Thyroid gland (tissue), 4 donors: Measurements from ENCODE around the gene BTBD9. TPM values are rescaled to one million over a fixed set of nuclear protein-coding genes. Genes with fewer than 3 reads are reported as not detected.

Source experiments
- DNase-seq, 2 donors: peaks; one replicate each; pipeline ENCODE4 v3.0.0-alpha.2; 2019
- H3K27ac ChIP-seq, 3 donors: fragments of 200-600 bp; sonication (generic); 1 replicate in 2 of 3; 2 replicates in 1 of 3; pipeline ENCODE4 v1.5.1; 2016 to 2019; ENCODE audit warnings: mild to moderate bottlenecking in 1 of 3, moderate library complexity in 1 of 3
- H3K27me3 ChIP-seq: fragments of 200-600 bp; sonication (generic); one replicate; pipeline ENCODE4 v1.5.1; 2019
- H3K36me3 ChIP-seq, 2 donors: fragments of 200-600 bp; sonication (generic); one replicate each; pipeline ENCODE4 v1.5.1; 2016 to 2019
- H3K4me1 ChIP-seq, 2 donors: fragments of 200-600 bp; sonication (generic); one replicate each; pipeline ENCODE4 v1.5.1; 2017 to 2019
- H3K4me3 ChIP-seq, 3 donors: fragments of 200-600 bp; sonication (generic); replicated peaks in 1 of 3; 1 replicate in 2 of 3; 2 replicates in 1 of 3; pipeline ENCODE4 v1.5.1; 2016; ENCODE audit warnings: mild to moderate bottlenecking in 1 of 3
- H3K9me3 ChIP-seq: fragments of 200-600 bp; sonication (generic); one replicate; pipeline ENCODE4 v1.5.1; 2017
- CTCF ChIP-seq, 6 experiments: fragments of 200-600 bp in 3 of 6; fragments of 450-650 bp in 3 of 6; sonication (generic) in 3 of 6; IDR thresholded peaks; one replicate each; pipeline ENCODE4 v1.5.1; 2016 to 2019; ENCODE audit warnings: antibody characterized with exemption in 6 of 6, mild to moderate bottlenecking in 2 of 6, inconsistent platforms in 1 of 6, moderate library complexity in 1 of 6
- POLR2A ChIP-seq, 2 donors: fragments of 450-650 bp; IDR thresholded peaks; one replicate each; pipeline ENCODE4 v1.6.1; 2017; ENCODE audit warnings: antibody characterized with exemption in 2 of 2, mild to moderate bottlenecking in 2 of 2, moderate library complexity in 1 of 2
- WGBS, 2 donors: methylation state at CpG; one replicate each; pipeline ENCODE4 v1.1.5; 2017; 5-methylcytosine and 5-hydroxymethylcytosine counted together
- intact Hi-C: fragments of 100-400 bp; cut with DNase I; formaldehyde crosslinking; loops from one replicate; pipeline ENCODE4 v1.15.1; 2023
- total RNA-seq, 4 donors: library from RNA; depleted of rRNA; stranded (reverse); fragments of >200 nt; gene quantifications; one replicate each; pipeline ENCODE4 v1.2.3, GENCODE V29; 2016

BTBD9 gene
- total RNA-seq, 4 donors from 2014 or later: 17.3 to 32.0 (median 27.4) TPM

GRCh38 chr6:38168699-38169098 lies 471.0 kb downstream of the BTBD9 start:
- no peak overlapping the region for H3K27ac ChIP-seq
- no peaks in the 10 kb centered on the region for H3K9me3 ChIP-seq
- WGBS, 2 donors: 83 to 84% methylated on average over 7 to 8 of the region's 8 CpGs
- TF ChIP-seq CTCF (IDR thresholded peaks at IDR 0.05) (no peak), POLR2A (IDR thresholded peaks at IDR 0.05) (no peak)
- no peak for DNase-seq
- H3K36me3 ChIP-seq: no peaks in the 10 kb centered on the region
- H3K4me3 ChIP-seq: no peak overlapping the region
- intact Hi-C loops: no loop called here
- no peaks in the 10 kb centered on the region for H3K27me3 ChIP-seq
- peaks cover 7 to 12% of the 10 kb centered on the region in 2 donors for H3K4me1 ChIP-seq

- Histone ChIP-seq H3K4me1 (peaks cover 7 to 12% of the 10 kb centered on the region in 2 donors), H3K9me3 (no peaks in the 10 kb centered on the region), H3K36me3 (no peaks in the 10 kb centered on the region), H3K4me3 (no peak overlapping the region), H3K27me3 (no peaks in the 10 kb centered on the region), H3K27ac (no peak overlapping the region)
- TF ChIP-seq POLR2A (IDR thresholded peaks at IDR 0.05) (no peak), CTCF (IDR thresholded peaks at IDR 0.05) (no peak)
- 96% methylated on average over 12 to 13 of the region's 13 CpGs for WGBS, 2 donors
- no peak for DNase-seq
- intact Hi-C loops: no loop called here
Measured at GRCh38 chr6:38168126-38168525, 471.6 kb downstream of the BTBD9 start.

- Histone ChIP-seq H3K36me3 (no peaks in the 10 kb centered on the region), H3K27me3 (no peaks in the 10 kb centered on the region), H3K27ac (no peak overlapping the region), H3K9me3 (no peaks in the 10 kb centered on the region), H3K4me1 (peaks cover 7 to 12% of the 10 kb centered on the region in 2 donors), H3K4me3 (no peak overlapping the region)
- intact Hi-C loops: no loop called here
- TF ChIP-seq POLR2A (IDR thresholded peaks at IDR 0.05): no peak
- TF ChIP-seq CTCF (IDR thresholded peaks at IDR 0.05): no peak
- 91 to 96% methylated on average over 9 to 11 of the region's 11 CpGs for WGBS, 2 donors
- DNase-seq: no peak
Measured at GRCh38 chr6:38167598-38167997, 472.1 kb downstream of the BTBD9 start.

GRCh38 chr6:38166411-38167240 lies 473.1 kb downstream of the BTBD9 start:
- H3K9me3 ChIP-seq: no peaks in the 10 kb centered on the region
- H3K27ac ChIP-seq: no peak overlapping the region
- H3K36me3 ChIP-seq: no peaks in the 10 kb centered on the region
- intact Hi-C loops: no loop called here
- H3K27me3 ChIP-seq: no peaks in the 10 kb centered on the region
- 74 to 76% methylated on average over 17 to 25 of the region's 32 CpGs for WGBS, 2 donors
- DNase-seq: no peak
- H3K4me1 ChIP-seq: peaks cover 7 to 12% of the 10 kb centered on the region in 2 donors
- no peak overlapping the region for H3K4me3 ChIP-seq
- TF ChIP-seq POLR2A (IDR thresholded peaks at IDR 0.05) (no peak), CTCF (IDR thresholded peaks at IDR 0.05) (no peak)

- Histone ChIP-seq H3K4me3 (no peak overlapping the region), H3K27me3 (no peaks in the 10 kb centered on the region), H3K4me1 (peaks cover 0 to under 1% of the 10 kb centered on the region in 2 donors), H3K36me3 (no peaks in the 10 kb centered on the region), H3K9me3 (no peaks in the 10 kb centered on the region), H3K27ac (no peak overlapping the region)
- intact Hi-C loops: no loop called here
- TF ChIP-seq POLR2A (IDR thresholded peaks at IDR 0.05): no peak
- TF ChIP-seq CTCF (IDR thresholded peaks at IDR 0.05): no peak
- DNase-seq: no peak
- 95 to 100% methylated on average over 6 to 14 of the region's 14 CpGs for WGBS, 2 donors
Measured at GRCh38 chr6:38164671-38165108, 475.0 kb downstream of the BTBD9 start.
